Stimulated activated CD8-positive, alpha-beta memory T cell treated with anti-CD3 and anti-CD28 coated beads, Interleukin-15, amount 100 ng/mL, for 24 hours (primary cell): ENCODE results near the gene SPATA32.

ENCODE experiments used
- DNase-seq: peaks from one replicate; pipeline ENCODE4 v3.0.0-alpha.2; 2020; ENCODE audit warnings: low read depth

SPATA32 gene

GRCh38 chr17:45246861-45247428 lies 14.9 kb downstream of the SPATA32 start:
- DNase-seq, result no peak

GRCh38 chr17:45246338-45246737 lies 15.6 kb downstream of the SPATA32 start:
- DNase-seq, result no peak

GRCh38 chr17:45244725-45245656 lies 16.9 kb downstream of the SPATA32 start:
- DNase-seq, result no peak

- no peak for DNase-seq
Observed at GRCh38 chr17:45243750-45244149, 18.1 kb downstream of the SPATA32 start.

GRCh38 chr17:45242029-45242414 lies 19.9 kb downstream of the SPATA32 start:
- no peak for DNase-seq

GRCh38 chr17:45241328-45242028 lies 20.4 kb downstream of the SPATA32 start:
- no peak for DNase-seq

- DNase-seq, result no peak
Observed at GRCh38 chr17:45240905-45241327, 21.0 kb downstream of the SPATA32 start.

GRCh38 chr17:45238155-45238774 lies 23.6 kb downstream of the SPATA32 start:
- DNase-seq, result no peak

GRCh38 chr17:45237686-45238085 lies 24.2 kb downstream of the SPATA32 start:
- no peak for DNase-seq

GRCh38 chr17:45236282-45236606 lies 25.6 kb downstream of the SPATA32 start:
- no peak for DNase-seq

- no peak for DNase-seq
Observed at GRCh38 chr17:45235416-45236281, 26.2 kb downstream of the SPATA32 start.

- DNase-seq, result no peak
Observed at GRCh38 chr17:45234641-45235415, 27.1 kb downstream of the SPATA32 start.

- no peak for DNase-seq
Observed at GRCh38 chr17:45233423-45233924, 28.4 kb downstream of the SPATA32 start.

GRCh38 chr17:45232514-45233422 lies 29.1 kb downstream of the SPATA32 start:
- DNase-seq, result no peak

- no peak for DNase-seq
Observed at GRCh38 chr17:45231481-45232116, 30.3 kb downstream of the SPATA32 start.

- no peak for DNase-seq
Observed at GRCh38 chr17:45230787-45231480, 31.0 kb downstream of the SPATA32 start.

- no peak for DNase-seq
Observed at GRCh38 chr17:45230410-45230786, 31.5 kb downstream of the SPATA32 start.

- no peak for DNase-seq
Observed at GRCh38 chr17:45229681-45230409, 32.0 kb downstream of the SPATA32 start.
